HCT116 (cell line): ENCODE results near the gene MRTFB. TPM values are rescaled to one million over a fixed set of nuclear protein-coding genes. Genes with fewer than 3 reads are reported as not detected.

ENCODE experiments used
- ATAC-seq: fragments of 200-7000 bp; cut with Tn5 transposase; 2 replicates; pipeline ENCODE4 v1.9.1; 2020; ENCODE audit warnings: mild to moderate bottlenecking, moderate library complexity
- BruUV-seq: library from RNA; stranded (reverse); fragments of 400-500 nt; replicated peaks from 2 replicates; lab custom pipeline; 2021; lab: Mats Ljungman, UMichigan
- CTCF ChIA-PET: fragments of 300-600 bp; sonication (Branson Sonifier 250); formaldehyde crosslinking; loops from one replicate; lab custom pipeline; 2021; ENCODE audit warnings: antibody characterized with exemption; lab: Charles Lee
- POLR2A ChIA-PET: fragments of 300-600, 350-600 bp; sonication (Branson Sonifier 250); formaldehyde crosslinking; loops from one replicate; lab custom pipeline; 2021; ENCODE audit warnings: antibody characterized with exemption; lab: Charles Lee
- RAD21 ChIA-PET, 2 experiments: fragments of 300-600 bp; sonication (Branson Sonifier 250); formaldehyde crosslinking; loops; one replicate each; lab custom pipeline; 2023; ENCODE audit warnings: low total read pairs in 2 of 2; ENCODE audit not compliant: uncharacterized antibody in 2 of 2, unreplicated experiment in 2 of 2, low non-redundant PET in 1 of 2; lab: Charles Lee
- DNase-seq: peaks from one replicate; pipeline ENCODE4 v3.0.0-alpha.2; 2010; ENCODE audit warnings: low read depth, low spot score
- H2AFZ ChIP-seq: fragments of 200-600 bp; shearing (Covaris generic), sonication (generic); 2 replicates; pipeline ENCODE4 v1.6.1; 2017; ENCODE audit warnings: low read depth, mixed run types, mixed read lengths, antibody characterized with exemption, low read length; ENCODE audit not compliant: poor library complexity, severe bottlenecking
- H3K27ac ChIP-seq: 2 replicates; pipeline ENCODE4 v1.5.1; 2012; ENCODE audit warnings: low read depth, low read length
- H3K27me3 ChIP-seq: fragments of 200-600 bp; sonication (generic); 2 replicates; pipeline ENCODE4 v1.6.1; 2016; ENCODE audit warnings: mixed run types, low read length, mixed read lengths; ENCODE audit not compliant: insufficient read depth
- H3K36me3 ChIP-seq, 2 experiments: fragments of 200-500 bp in 1 of 2; fragments of 200-600 bp in 1 of 2; sonication (Bioruptor generic) in 1 of 2; sonication (generic) in 1 of 2; 2 replicates each; pipeline versions ENCODE4 v1.5.1 to v1.6.1; 2014 to 2016; ENCODE audit warnings: low read length in 2 of 2, inconsistent platforms in 1 of 2, mixed read lengths in 1 of 2, mixed run types in 1 of 2; ENCODE audit not compliant: insufficient read depth in 2 of 2, control insufficient read depth in 1 of 2
- H3K4me1 ChIP-seq, 2 experiments: fragments of 200-600 bp in 1 of 2; sonication (generic) in 1 of 2; 2 replicates each; pipeline versions ENCODE4 v1.5.1 to v1.6.1; 2012 to 2017; ENCODE audit warnings: low read length in 2 of 2, inconsistent platforms in 1 of 2, mild to moderate bottlenecking in 1 of 2, mixed read lengths in 1 of 2, mixed run types in 1 of 2, moderate library complexity in 1 of 2; ENCODE audit not compliant: insufficient read depth in 2 of 2, control insufficient read depth in 1 of 2
- H3K4me2 ChIP-seq: fragments of 200-600 bp; sonication (generic); 2 replicates; pipeline ENCODE4 v1.6.1; 2017; ENCODE audit warnings: mixed run types, low read length, mixed read lengths
- H3K4me3 ChIP-seq, 2 experiments: fragments of 200-600 bp in 1 of 2; sonication (generic) in 1 of 2; replicated peaks in 1 of 2; 2 replicates each; pipeline ENCODE4 v1.5.1; 2011 to 2016; ENCODE audit warnings: low read length in 2 of 2, control low read depth in 1 of 2, low read depth in 1 of 2, mild to moderate bottlenecking in 1 of 2, mixed read lengths in 1 of 2, mixed run types in 1 of 2
- H3K79me2 ChIP-seq: fragments of 200-600 bp; sonication (generic); 2 replicates; pipeline ENCODE4 v1.6.1; 2017; ENCODE audit warnings: mild to moderate bottlenecking, mixed run types, low read length, moderate library complexity, mixed read lengths; ENCODE audit not compliant: insufficient read depth
- H3K9ac ChIP-seq: fragments of 200-600 bp; sonication (generic); 2 replicates; pipeline ENCODE4 v1.6.1; 2016; ENCODE audit warnings: low read length, mixed read lengths
- H3K9me2 ChIP-seq: fragments of 200-600 bp; sonication (generic), shearing (Covaris generic); 2 replicates; pipeline ENCODE4 v1.6.1; 2017; ENCODE audit warnings: mixed run types, mild to moderate bottlenecking, moderate library complexity; ENCODE audit not compliant: insufficient read depth
- H3K9me3 ChIP-seq, 2 experiments: fragments of 200-500 bp in 1 of 2; fragments of 200-600 bp in 1 of 2; sonication (Bioruptor generic) in 1 of 2; sonication (generic) in 1 of 2; 2 replicates each; pipeline ENCODE4 v1.6.1; 2014 to 2017; ENCODE audit warnings: low read length in 2 of 2, mixed read lengths in 2 of 2, inconsistent platforms in 1 of 2, low read depth in 1 of 2, mild to moderate bottlenecking in 1 of 2, mixed run types in 1 of 2, moderate library complexity in 1 of 2; ENCODE audit not compliant: control insufficient read depth in 1 of 2, insufficient read depth in 1 of 2
- H4K20me1 ChIP-seq: fragments of 200-600 bp; sonication (generic), shearing (Covaris generic); 2 replicates; pipeline ENCODE4 v1.6.1; 2017; ENCODE audit warnings: mixed run types, mild to moderate bottlenecking, moderate library complexity; ENCODE audit not compliant: insufficient read depth
- EGR1 ChIP-seq: IDR thresholded peaks from 2 replicates; pipeline ENCODE4 v1.6.1; 2012; ENCODE audit warnings: low read depth
- EZH2 ChIP-seq: fragments of 200-600 bp; sonication (generic); IDR thresholded peaks from 2 replicates; pipeline ENCODE4 v1.6.1; 2017; ENCODE audit warnings: antibody characterized with exemption, mixed run types
- EZH2phosphoT487 ChIP-seq: fragments of 200-600 bp; IDR thresholded peaks from 2 replicates; pipeline ENCODE4 v1.6.1; 2018; ENCODE audit warnings: antibody characterized with exemption, borderline replicate concordance
- FOSL1 ChIP-seq: IDR thresholded peaks from 2 replicates; pipeline ENCODE4 v1.6.1; 2012; ENCODE audit warnings: low read depth
- JUND ChIP-seq: IDR thresholded peaks from 2 replicates; pipeline ENCODE4 v1.6.1; 2012
- POLR2AphosphoS5 ChIP-seq: IDR thresholded peaks from 2 replicates; pipeline ENCODE4 v1.6.1; 2011; ENCODE audit warnings: mild to moderate bottlenecking, low read depth, low read length, moderate library complexity
- RAD21 ChIP-seq: IDR thresholded peaks from 2 replicates; pipeline ENCODE4 v1.6.1; 2012; ENCODE audit warnings: low read depth, mild to moderate bottlenecking
- REST ChIP-seq: IDR thresholded peaks from 2 replicates; pipeline ENCODE4 v1.6.1; 2012; ENCODE audit warnings: low read depth
- SIN3A ChIP-seq: IDR thresholded peaks from 2 replicates; pipeline ENCODE4 v1.6.1; 2012; ENCODE audit warnings: low read depth
- SP1 ChIP-seq: IDR thresholded peaks from 2 replicates; pipeline ENCODE4 v1.6.1; 2012; ENCODE audit warnings: low read depth
- TCF7L2 ChIP-seq: IDR thresholded peaks from 2 replicates; pipeline ENCODE4 v1.7.0; 2011; ENCODE audit warnings: borderline replicate concordance, inconsistent platforms; ENCODE audit not compliant: insufficient read depth, insufficient read length; ENCODE audit errors: extremely low read depth
- YY1 ChIP-seq: IDR thresholded peaks from 2 replicates; pipeline ENCODE4 v1.6.1; 2011; ENCODE audit warnings: low read length, low read depth, moderate library complexity, mild to moderate bottlenecking; ENCODE audit not compliant: insufficient replicate concordance; ENCODE audit errors: extremely low read depth
- ZNF274 ChIP-seq: fragments of 200-500 bp; sonication (Bioruptor generic); IDR thresholded peaks from 2 replicates; pipeline ENCODE4 v1.6.1; 2014; ENCODE audit warnings: mild to moderate bottlenecking, low read depth, low read length, inconsistent platforms
- intact Hi-C: fragments of 100-400 bp; cut with micrococcal nuclease; formaldehyde crosslinking; loops from 2 replicates; pipeline ENCODE4 v1.10.0; 2022
- total RNA-seq: library from RNA; stranded (reverse); gene quantifications from one replicate; pipeline ENCODE4 v1.2.1, GENCODE V29; 2021; ENCODE audit not compliant: unreplicated experiment
- TF ChIP-seq, protein P1 (sequence below): IDR thresholded peaks from 2 replicates; pipeline ENCODE4 v1.6.1; 2011; ENCODE audit warnings: mild to moderate bottlenecking, low read length, moderate library complexity; ENCODE audit not compliant: insufficient replicate concordance; ENCODE audit errors: extremely low read depth

Gene MRTFB
- total RNA-seq, 1 experiment from 2014 or later: 39.0 TPM

DNA sequence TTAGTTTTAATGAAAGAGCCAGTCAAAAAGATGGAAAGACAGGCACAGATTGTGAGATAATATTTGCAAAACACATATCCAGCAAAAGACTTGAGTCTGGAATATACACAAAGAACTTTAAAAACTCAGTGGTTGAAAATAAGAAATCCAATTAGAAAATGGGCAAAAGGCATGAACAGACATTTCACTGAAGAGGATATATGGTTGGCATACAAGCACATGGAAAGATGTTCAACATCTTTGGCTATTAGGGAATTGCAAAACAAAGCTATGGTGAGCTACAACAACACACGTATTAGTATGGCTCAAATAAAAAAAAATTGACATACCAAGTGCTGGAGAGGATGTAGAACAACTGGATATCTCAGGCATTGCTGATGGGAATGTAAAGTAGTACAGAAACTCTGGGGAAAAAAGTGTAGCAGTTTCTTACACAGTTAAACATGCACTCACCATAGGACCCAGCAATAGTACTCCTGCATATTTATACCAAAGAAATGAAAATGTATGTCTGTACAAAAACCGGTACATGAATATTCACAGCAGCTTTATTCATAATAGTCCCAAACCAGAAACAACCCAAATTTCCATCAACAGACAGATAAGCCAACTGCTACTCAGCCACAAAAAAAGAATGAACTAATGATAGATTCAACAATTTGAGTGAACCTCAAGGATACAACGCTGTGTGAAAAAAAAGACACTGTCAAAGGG, 44.4 kb upstream of the MRTFB start:
- no peak for TF ChIP-seq FOSL1
- TF ChIP-seq TCF7L2: no peak
- no peak for TF ChIP-seq YY1
- TF ChIP-seq EZH2phosphoT487: no peak
- TF ChIP-seq RAD21: no peak
- no peak for TF ChIP-seq SIN3A
- no peak for TF ChIP-seq ZNF274
- TF ChIP-seq REST: no peak
- no peak for TF ChIP-seq SP1
- TF ChIP-seq, protein P1, sequence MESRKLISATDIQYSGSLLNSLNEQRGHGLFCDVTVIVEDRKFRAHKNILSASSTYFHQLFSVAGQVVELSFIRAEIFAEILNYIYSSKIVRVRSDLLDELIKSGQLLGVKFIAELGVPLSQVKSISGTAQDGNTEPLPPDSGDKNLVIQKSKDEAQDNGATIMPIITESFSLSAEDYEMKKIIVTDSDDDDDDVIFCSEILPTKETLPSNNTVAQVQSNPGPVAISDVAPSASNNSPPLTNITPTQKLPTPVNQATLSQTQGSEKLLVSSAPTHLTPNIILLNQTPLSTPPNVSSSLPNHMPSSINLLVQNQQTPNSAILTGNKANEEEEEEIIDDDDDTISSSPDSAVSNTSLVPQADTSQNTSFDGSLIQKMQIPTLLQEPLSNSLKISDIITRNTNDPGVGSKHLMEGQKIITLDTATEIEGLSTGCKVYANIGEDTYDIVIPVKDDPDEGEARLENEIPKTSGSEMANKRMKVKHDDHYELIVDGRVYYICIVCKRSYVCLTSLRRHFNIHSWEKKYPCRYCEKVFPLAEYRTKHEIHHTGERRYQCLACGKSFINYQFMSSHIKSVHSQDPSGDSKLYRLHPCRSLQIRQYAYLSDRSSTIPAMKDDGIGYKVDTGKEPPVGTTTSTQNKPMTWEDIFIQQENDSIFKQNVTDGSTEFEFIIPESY: no peak
- TF ChIP-seq EZH2: no peak
- TF ChIP-seq JUND: no peak
- no peak for TF ChIP-seq POLR2AphosphoS5
- TF ChIP-seq EGR1: no peak
- TF ChIP-seq, all 23 proteins: peak for 0
- intact Hi-C loops: no loop called here
- ChIA-PET RAD21 (no interaction called here), POLR2A (no interaction called here), CTCF (no interaction called here)
- Histone ChIP-seq H3K36me3 (no peaks in the 10 kb centered on the region), H3K4me2 (no peak overlapping the region), H3K9ac (no peak overlapping the region), H2AFZ (no peak overlapping the region), H3K4me3 (no peak overlapping the region), H4K20me1 (no peaks in the 10 kb centered on the region), H3K79me2 (no peaks in the 10 kb centered on the region), H3K27ac (no peak overlapping the region), H3K4me1 (peaks cover 0 to 5% of the 10 kb centered on the region in 2 experiments; a peak in 1 of 4 replicates), H3K9me2 (no peaks in the 10 kb centered on the region), H3K9me3 (no peaks in the 10 kb centered on the region), H3K27me3 (no peaks in the 10 kb centered on the region)
- no TSS peak for BruUV-seq
- DNase-seq: no peak
- ATAC-seq: no peak
